GM12878 (cell line): ENCODE measurements around the gene CEBPE. TPM values are rescaled to one million over a fixed set of nuclear protein-coding genes. Genes with fewer than 3 reads are reported as not detected.

ENCODE experiments used
- ATAC-seq: fragments of 200-7000 bp; cut with Tn5 transposase; 3 replicates; pipeline ENCODE4 v1.9.1; 2020; ENCODE audit warnings: mild to moderate bottlenecking, moderate library complexity
- BruUV-seq: library from RNA; stranded (reverse); fragments of 400-500 nt; replicated peaks from 2 replicates; lab custom pipeline; 2021; lab: Mats Ljungman, UMichigan
- CTCF ChIA-PET: fragments of 300-600 bp; sonication (Branson Sonifier 250); formaldehyde crosslinking; extraction: SDS; loops from one replicate; lab custom pipeline; 2021; ENCODE audit warnings: inconsistent platforms; lab: Yijun Ruan, JAX
- POLR2A ChIA-PET: fragments of 350-600 bp; formaldehyde crosslinking; extraction: SDS; loops from one replicate; lab custom pipeline; 2021; ENCODE audit warnings: inconsistent platforms; lab: Charles Lee
- RAD21 ChIA-PET: fragments of 300-600 bp; sonication (Branson Sonifier 250); formaldehyde crosslinking; loops from one replicate; lab custom pipeline; 2023; ENCODE audit warnings: antibody characterized with exemption; ENCODE audit not compliant: unreplicated experiment; lab: Charles Lee
- SMC1A ChIA-PET: fragments of 300-600 bp; sonication (Branson Sonifier 250); formaldehyde crosslinking; loops from one replicate; lab custom pipeline; 2023; ENCODE audit not compliant: unreplicated experiment, uncharacterized antibody; lab: Charles Lee
- DNase-seq: peaks from one replicate; pipeline ENCODE4 v3.0.0-alpha.2; 2011; ENCODE audit warnings: low read depth, low spot score
- FAIRE-seq: peaks from 3 replicates; lab custom pipeline; 2011; peaks lifted over from hg19 to GRCh38; lab: Jason Lieb, UNC
- H2AFZ ChIP-seq: 2 replicates; pipeline ENCODE4 v1.6.0; 2011; ENCODE audit warnings: low read depth, low read length, control low read depth; ENCODE audit not compliant: control insufficient read depth
- H3K27ac ChIP-seq: 2 replicates; pipeline ENCODE4 v1.5.1; 2011; ENCODE audit warnings: control low read depth; ENCODE audit not compliant: control insufficient read depth, insufficient read depth
- H3K27me3 ChIP-seq, 2 experiments: replicated peaks in 1 of 2; 2 replicates each; pipeline versions ENCODE4 v1.6.0 to v1.6.1; 2011; ENCODE audit warnings: low read length in 1 of 2; ENCODE audit not compliant: control insufficient read depth in 2 of 2, insufficient read depth in 2 of 2
- H3K36me3 ChIP-seq, 2 experiments: 2 replicates each; pipeline ENCODE4 v1.5.1; 2011; ENCODE audit warnings: low read length in 1 of 2; ENCODE audit not compliant: control insufficient read depth in 2 of 2, insufficient read depth in 2 of 2
- H3K4me1 ChIP-seq: 2 replicates; pipeline ENCODE4 v1.6.1; 2011; ENCODE audit warnings: mild to moderate bottlenecking, low read length, moderate library complexity, mixed read lengths; ENCODE audit not compliant: control insufficient read depth, insufficient read depth
- H3K4me2 ChIP-seq: 2 replicates; pipeline ENCODE4 v1.6.0; 2011; ENCODE audit warnings: control low read depth; ENCODE audit not compliant: control insufficient read depth, insufficient read depth
- H3K4me3 ChIP-seq: fragments of 200-600 bp; sonication (generic); 2 replicates; pipeline ENCODE4 v1.5.1; 2016
- H3K79me2 ChIP-seq: 2 replicates; pipeline ENCODE4 v1.6.0; 2011; ENCODE audit warnings: low read length; ENCODE audit not compliant: control insufficient read depth, insufficient read depth
- H3K9ac ChIP-seq: 2 replicates; pipeline ENCODE4 v1.8.0; 2011; ENCODE audit warnings: low read length, control low read depth, mixed read lengths; ENCODE audit not compliant: control insufficient read depth, insufficient read depth
- H3K9me3 ChIP-seq: replicated peaks from 3 replicates; pipeline ENCODE4 v1.5.1; 2011; ENCODE audit warnings: mild to moderate bottlenecking, low read length; ENCODE audit not compliant: control insufficient read depth, insufficient read depth
- H4K20me1 ChIP-seq: 2 replicates; pipeline ENCODE4 v1.6.0; 2011; ENCODE audit not compliant: control insufficient read depth, insufficient read depth
- BCL11A ChIP-seq: IDR thresholded peaks from 2 replicates; pipeline ENCODE4 v1.6.1; 2011; ENCODE audit warnings: low read depth, low read length
- BHLHE40 ChIP-seq, 2 experiments: fragments of 450-650 bp in 1 of 2; IDR thresholded peaks; 2 replicates each; pipeline ENCODE4 v1.6.1; 2011 to 2017; ENCODE audit warnings: low read depth in 2 of 2, borderline replicate concordance in 1 of 2, improper control_type of control experiment in 1 of 2, low read length in 1 of 2, mild to moderate bottlenecking in 1 of 2
- NRF1 ChIP-seq: conservative IDR thresholded peaks from 2 replicates; pipeline ENCODE4 v1.6.1; 2011; ENCODE audit warnings: mild to moderate bottlenecking, low read depth, low read length, improper control_type of control experiment
- RAD21 ChIP-seq: IDR thresholded peaks from 2 replicates; pipeline ENCODE4 v1.6.1; 2011; ENCODE audit warnings: mild to moderate bottlenecking, low read depth, low read length, moderate library complexity; ENCODE audit not compliant: insufficient read depth
- REST ChIP-seq: IDR thresholded peaks from 2 replicates; pipeline ENCODE4 v1.6.1; 2012; ENCODE audit warnings: mild to moderate bottlenecking, low read depth, low read length
- SRF ChIP-seq, 2 experiments: IDR thresholded peaks; 2 replicates each; pipeline ENCODE4 v1.6.1; 2011; ENCODE audit warnings: low read depth in 2 of 2, low read length in 2 of 2, mild to moderate bottlenecking in 1 of 2, moderate library complexity in 1 of 2
- WGBS: methylation state at CpG from one replicate; pipeline ENCODE4 v1.1.6; 2016; ENCODE audit warnings: low lambda C conversion rate; ENCODE audit not compliant: insufficient replicate concordance, insufficient coverage; ENCODE audit errors: missing lambda C conversion rate; 5-methylcytosine and 5-hydroxymethylcytosine counted together
- in situ Hi-C: fragments of 300-500 bp; cut with MboI; formaldehyde crosslinking; loops from 9 replicates; pipeline ENCODE4 v1.14.3; 2018; ENCODE audit warnings: mixed read lengths
- intact Hi-C: fragments of 100-400 bp; cut with micrococcal nuclease; formaldehyde crosslinking; loops from one replicate; pipeline ENCODE4 v1.14.2; 2022; ENCODE audit not compliant: unreplicated experiment
- polyA plus RNA-seq, 11 experiments: library from polyadenylated mRNA; depleted of rRNA in 4 of 11; unstranded in 6 of 11; stranded (reverse) in 5 of 11; fragments of >200 nt; fragmentation: Nextera tagmentation in 4 of 11; fragmentation: Illumina TruSeq in 1 of 11; extraction: Ambion mirVana in 4 of 11; extraction: Trizol in 1 of 11; gene quantifications; 1 replicate in 1 of 11; 2 replicates in 10 of 11; pipeline versions ENCODE4 v1.2.1 to v1.2.3, GENCODE V29; 2011 to 2016; ENCODE audit warnings: inconsistent platforms in 2 of 11, missing spikeins in 2 of 11, low read depth in 1 of 11
- total RNA-seq, 4 experiments: library from RNA; depleted of rRNA in 3 of 4; stranded (reverse); fragments of >200 nt in 3 of 4; fragmentation: Illumina TruSeq in 1 of 4; extraction: Trizol in 1 of 4; gene quantifications; 2 replicates each; pipeline versions ENCODE4 v1.2.1 to v1.2.3, GENCODE V29; 2013 to 2021

CEBPE gene
- total and polyA plus RNA-seq, 10 of the 15 experiments (the other 5 are each of a cell fraction or from before 2014, with no cell fraction given), result 0.09 to 0.45 (median 0.24) TPM; not detected in 7

GRCh38 chr14:23158779-23159178 is 39.7 kb upstream of the CEBPE start:
- Histone ChIP-seq H3K4me2 (no peak overlapping the region), H3K4me1 (no peaks in the 10 kb centered on the region), H3K4me3 (no peak overlapping the region), H3K36me3 (no peaks in the 10 kb centered on the region), H3K79me2 (no peaks in the 10 kb centered on the region), H2AFZ (no peak overlapping the region), H4K20me1 (no peaks in the 10 kb centered on the region), H3K27me3 (peaks cover 0 to 7% of the 10 kb centered on the region in 2 experiments; a peak in 3 of 4 replicates), H3K9me3 (no peaks in the 10 kb centered on the region), H3K27ac (no peak overlapping the region), H3K9ac (no peak overlapping the region)
- ChIA-PET RAD21 (no interaction called here), CTCF (interaction anchor here (0.7 to 1.0 kb wide), 3 partner anchors 31 to 55 kb away, joined by 3 to 4 read pairs (median 3); no protein-coding TSS in a partner anchor), POLR2A (no interaction called here), SMC1A (interaction anchor here (0.7 kb wide), 1 partner anchor 90 kb away, joined by 3 read pairs; no protein-coding TSS in a partner anchor)
- TF ChIP-seq REST (no peak), BCL11A (no peak), NRF1 (no peak), BHLHE40 (IDR thresholded peaks at IDR 0.05; ENCODE audit: borderline replicate concordance in 1 of 2, low read depth in 2 of 2, low read length in 1 of 2) (no peak), SRF (IDR thresholded peaks at IDR 0.05; ENCODE audit: low read depth in 2 of 2, low read length in 2 of 2) (no peak), RAD21 (no peak)
- in situ Hi-C loops (no loop called here), intact Hi-C loops (no loop called here)
- WGBS, result 17% methylated on average over 2 of the region's 2 CpGs
- ATAC-seq (no peak), FAIRE-seq (no peak), DNase-seq (no peak)
- no TSS peak for BruUV-seq
